ENCODE results near the gene RAX2. TPM values are rescaled to one million over a fixed set of nuclear protein-coding genes. Genes with fewer than 3 reads are reported as not detected.
A peak's percentile ranks its signal among the peaks of the same experiment; 100 is the strongest.

Gene RAX2
- total and polyA plus RNA-seq, 9 of the 15 experiments (the other 6 are each of a cell fraction or from before 2014, with no cell fraction given) = not detected

- TF ChIP-seq MYC (IDR thresholded peaks at IDR 0.05; ENCODE audit: low read depth, low read length) (peak; percentile 94), MYC (CRISPR knock-in tag; IDR thresholded peaks at IDR 0.05; ENCODE audit: borderline replicate concordance, low read depth) (no peak; the same call in 1 of the 2 replicates), ETS1 (conservative IDR thresholded peaks at IDR 0.05; ENCODE audit: control insufficient read depth, low read depth, low read length) (peak; percentile 84), SRSF7 (optimal IDR thresholded peaks at IDR 0.05; ENCODE audit: low read depth, low read length) (no peak), ZNF778 (CRISPR knock-in tag; IDR thresholded peaks at IDR 0.05) (no peak), HNRNPUL1 (IDR thresholded peaks at IDR 0.05; ENCODE audit: low read length) (no peak), PHB2 (IDR thresholded peaks at IDR 0.05; ENCODE audit: low read depth) (no peak), GATA2 (CRISPR knock-in tag; IDR thresholded peaks at IDR 0.05) (no peak), SMAD2 (IDR thresholded peaks at IDR 0.05; ENCODE audit: low read depth, low read length) (no peak), ZBTB34 (CRISPR knock-in tag; IDR thresholded peaks at IDR 0.05) (no peak), YBX1 (IDR thresholded peaks at IDR 0.05) (no peak), SREBF2 (CRISPR knock-in tag; IDR thresholded peaks at IDR 0.05) (no peak), ARNT (IDR thresholded peaks at IDR 0.05) (no peak; a peak in 2 of 4 replicates)
- TF ChIP-seq, protein P1, sequence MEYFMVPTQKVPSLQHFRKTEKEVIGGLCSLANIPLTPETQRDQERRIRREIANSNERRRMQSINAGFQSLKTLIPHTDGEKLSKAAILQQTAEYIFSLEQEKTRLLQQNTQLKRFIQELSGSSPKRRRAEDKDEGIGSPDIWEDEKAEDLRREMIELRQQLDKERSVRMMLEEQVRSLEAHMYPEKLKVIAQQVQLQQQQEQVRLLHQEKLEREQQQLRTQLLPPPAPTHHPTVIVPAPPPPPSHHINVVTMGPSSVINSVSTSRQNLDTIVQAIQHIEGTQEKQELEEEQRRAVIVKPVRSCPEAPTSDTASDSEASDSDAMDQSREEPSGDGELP (CRISPR knock-in tag; IDR thresholded peaks at IDR 0.05; ENCODE audit: borderline replicate concordance) = peak; percentile 86
- TF ChIP-seq, protein P2, sequence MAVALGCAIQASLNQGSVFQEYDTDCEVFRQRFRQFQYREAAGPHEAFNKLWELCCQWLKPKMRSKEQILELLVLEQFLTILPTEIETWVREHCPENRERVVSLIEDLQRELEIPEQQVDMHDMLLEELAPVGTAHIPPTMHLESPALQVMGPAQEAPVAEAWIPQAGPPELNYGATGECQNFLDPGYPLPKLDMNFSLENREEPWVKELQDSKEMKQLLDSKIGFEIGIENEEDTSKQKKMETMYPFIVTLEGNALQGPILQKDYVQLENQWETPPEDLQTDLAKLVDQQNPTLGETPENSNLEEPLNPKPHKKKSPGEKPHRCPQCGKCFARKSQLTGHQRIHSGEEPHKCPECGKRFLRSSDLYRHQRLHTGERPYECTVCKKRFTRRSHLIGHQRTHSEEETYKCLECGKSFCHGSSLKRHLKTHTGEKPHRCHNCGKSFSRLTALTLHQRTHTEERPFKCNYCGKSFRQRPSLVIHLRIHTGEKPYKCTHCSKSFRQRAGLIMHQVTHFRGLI (CRISPR knock-in tag; IDR thresholded peaks at IDR 0.05) = no peak
- TF ChIP-seq, protein P3, sequence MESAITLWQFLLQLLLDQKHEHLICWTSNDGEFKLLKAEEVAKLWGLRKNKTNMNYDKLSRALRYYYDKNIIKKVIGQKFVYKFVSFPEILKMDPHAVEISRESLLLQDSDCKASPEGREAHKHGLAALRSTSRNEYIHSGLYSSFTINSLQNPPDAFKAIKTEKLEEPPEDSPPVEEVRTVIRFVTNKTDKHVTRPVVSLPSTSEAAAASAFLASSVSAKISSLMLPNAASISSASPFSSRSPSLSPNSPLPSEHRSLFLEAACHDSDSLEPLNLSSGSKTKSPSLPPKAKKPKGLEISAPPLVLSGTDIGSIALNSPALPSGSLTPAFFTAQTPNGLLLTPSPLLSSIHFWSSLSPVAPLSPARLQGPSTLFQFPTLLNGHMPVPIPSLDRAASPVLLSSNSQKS (CRISPR knock-in tag; IDR thresholded peaks at IDR 0.05) = no peak
- TF ChIP-seq, protein P4, sequence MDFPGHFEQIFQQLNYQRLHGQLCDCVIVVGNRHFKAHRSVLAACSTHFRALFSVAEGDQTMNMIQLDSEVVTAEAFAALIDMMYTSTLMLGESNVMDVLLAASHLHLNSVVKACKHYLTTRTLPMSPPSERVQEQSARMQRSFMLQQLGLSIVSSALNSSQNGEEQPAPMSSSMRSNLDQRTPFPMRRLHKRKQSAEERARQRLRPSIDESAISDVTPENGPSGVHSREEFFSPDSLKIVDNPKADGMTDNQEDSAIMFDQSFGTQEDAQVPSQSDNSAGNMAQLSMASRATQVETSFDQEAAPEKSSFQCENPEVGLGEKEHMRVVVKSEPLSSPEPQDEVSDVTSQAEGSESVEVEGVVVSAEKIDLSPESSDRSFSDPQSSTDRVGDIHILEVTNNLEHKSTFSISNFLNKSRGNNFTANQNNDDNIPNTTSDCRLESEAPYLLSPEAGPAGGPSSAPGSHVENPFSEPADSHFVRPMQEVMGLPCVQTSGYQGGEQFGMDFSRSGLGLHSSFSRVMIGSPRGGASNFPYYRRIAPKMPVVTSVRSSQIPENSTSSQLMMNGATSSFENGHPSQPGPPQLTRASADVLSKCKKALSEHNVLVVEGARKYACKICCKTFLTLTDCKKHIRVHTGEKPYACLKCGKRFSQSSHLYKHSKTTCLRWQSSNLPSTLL (IDR thresholded peaks at IDR 0.05) = no peak
- TF ChIP-seq, protein P5, sequence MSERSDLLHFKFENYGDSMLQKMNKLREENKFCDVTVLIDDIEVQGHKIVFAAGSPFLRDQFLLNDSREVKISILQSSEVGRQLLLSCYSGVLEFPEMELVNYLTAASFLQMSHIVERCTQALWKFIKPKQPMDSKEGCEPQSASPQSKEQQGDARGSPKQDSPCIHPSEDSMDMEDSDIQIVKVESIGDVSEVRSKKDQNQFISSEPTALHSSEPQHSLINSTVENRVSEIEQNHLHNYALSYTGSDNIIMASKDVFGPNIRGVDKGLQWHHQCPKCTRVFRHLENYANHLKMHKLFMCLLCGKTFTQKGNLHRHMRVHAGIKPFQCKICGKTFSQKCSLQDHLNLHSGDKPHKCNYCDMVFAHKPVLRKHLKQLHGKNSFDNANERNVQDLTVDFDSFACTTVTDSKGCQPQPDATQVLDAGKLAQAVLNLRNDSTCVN (CRISPR knock-in tag; IDR thresholded peaks at IDR 0.05) = no peak
Measured at GRCh38 chr19:3762501-3763459, 9.2 kb downstream of the RAX2 start, which contains the start of gene MRPL54 (continued).

All from K562 (cell line).